HG03442 (cell line): Measurements from ENCODE around the gene ZDHHC19.
"Not testable (repeated sequence)": the region's sequence is repeated elsewhere in the genome, so short reads cannot be mapped to it uniquely, and the experiment has no call there.

Experiments
- ATAC-seq: cut with Tn5 transposase; IDR thresholded peaks from one replicate; pipeline ENCODE4 v1.9.1; 2021; ENCODE audit warnings: mild to moderate bottlenecking, moderate library complexity; ENCODE audit not compliant: unreplicated experiment

ZDHHC19 gene

GRCh38 chr3:196205442-196206205, 5.6 kb downstream of the ZDHHC19 start:
- not testable (repeated sequence) for ATAC-seq

DNA sequence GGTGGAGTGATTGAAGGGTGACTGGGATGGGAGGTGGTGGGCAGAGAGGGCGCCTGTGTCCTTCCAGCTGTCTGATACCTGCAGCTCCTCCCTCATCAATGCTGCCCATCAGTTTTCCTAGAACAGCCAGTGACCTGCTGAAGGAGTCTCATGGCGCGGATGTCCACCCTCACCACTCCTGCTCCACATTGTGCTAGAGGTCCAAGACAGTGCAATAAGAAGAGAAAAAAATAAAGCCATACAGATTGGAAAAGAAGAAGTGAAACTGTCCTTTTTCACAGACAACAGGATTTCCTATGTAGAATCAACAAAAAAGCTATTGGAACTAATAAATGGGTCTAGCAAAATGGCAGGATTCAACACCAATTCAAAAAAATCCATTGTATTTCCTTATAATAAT, 7.4 kb downstream of the ZDHHC19 start:
- ATAC-seq: no peak

DNA sequence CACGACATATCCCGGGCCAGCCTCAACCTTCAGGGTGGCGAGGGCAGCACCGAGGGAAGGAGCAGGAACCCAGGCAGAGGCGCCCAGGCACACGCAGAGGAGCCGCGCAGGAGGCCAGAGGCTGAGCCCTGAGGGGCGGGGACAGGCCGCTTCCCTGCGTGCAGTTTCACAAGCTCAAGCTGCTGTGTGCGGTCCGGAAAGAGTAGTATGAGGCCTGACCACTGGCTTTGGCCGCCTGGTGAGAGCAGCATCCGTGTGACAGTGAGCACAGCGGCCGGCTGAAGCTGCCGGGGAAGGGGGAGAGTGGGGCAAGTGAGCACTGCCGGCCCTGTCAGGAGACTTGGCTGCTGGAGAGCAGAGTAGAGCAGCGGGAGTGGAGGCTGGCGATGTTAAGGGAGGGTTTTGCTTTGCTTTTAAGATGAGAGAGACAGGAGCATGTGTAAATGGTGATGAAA, 8.7 kb downstream of the ZDHHC19 start:
- ATAC-seq: peak; percentile 60

- no peak for ATAC-seq
Measured at GRCh38 chr3:196198771-196199753, 12.1 kb downstream of the ZDHHC19 start.

- no peak for ATAC-seq
Measured at GRCh38 chr3:196198081-196198675, 13.0 kb downstream of the ZDHHC19 start.

DNA sequence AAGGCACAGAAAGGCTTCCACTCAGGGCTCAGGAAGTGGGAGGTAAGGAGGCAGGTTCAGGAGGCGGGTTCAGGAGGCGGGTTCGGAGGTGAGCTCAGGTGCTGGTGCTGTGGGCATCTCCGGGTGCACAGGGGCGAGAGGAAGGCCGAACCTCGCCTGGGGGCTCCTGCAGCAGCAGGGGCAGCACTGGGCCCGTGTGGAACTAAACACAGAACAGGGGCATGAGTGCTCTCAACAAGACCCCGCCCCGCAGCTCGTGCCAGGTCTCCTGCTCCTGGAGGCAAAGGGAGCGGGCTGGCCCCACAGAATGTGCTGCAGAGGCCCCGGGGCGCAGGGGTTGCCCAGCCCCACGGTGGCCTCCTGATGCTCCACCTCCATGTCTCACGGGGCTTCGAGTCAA, 13.7 kb downstream of the ZDHHC19 start:
- no peak for ATAC-seq

GRCh38 chr3:196195664-196196265, 15.4 kb downstream of the ZDHHC19 start:
- no peak for ATAC-seq

GRCh38 chr3:196194542-196194915, 16.7 kb downstream of the ZDHHC19 start:
- ATAC-seq: no peak

- no peak for ATAC-seq
Measured at GRCh38 chr3:196193736-196194541, 17.3 kb downstream of the ZDHHC19 start.

- ATAC-seq: no peak
Measured at GRCh38 chr3:196193133-196193735, 18.0 kb downstream of the ZDHHC19 start.

- ATAC-seq: no peak
Measured at GRCh38 chr3:196192524-196193051, 18.6 kb downstream of the ZDHHC19 start.

DNA sequence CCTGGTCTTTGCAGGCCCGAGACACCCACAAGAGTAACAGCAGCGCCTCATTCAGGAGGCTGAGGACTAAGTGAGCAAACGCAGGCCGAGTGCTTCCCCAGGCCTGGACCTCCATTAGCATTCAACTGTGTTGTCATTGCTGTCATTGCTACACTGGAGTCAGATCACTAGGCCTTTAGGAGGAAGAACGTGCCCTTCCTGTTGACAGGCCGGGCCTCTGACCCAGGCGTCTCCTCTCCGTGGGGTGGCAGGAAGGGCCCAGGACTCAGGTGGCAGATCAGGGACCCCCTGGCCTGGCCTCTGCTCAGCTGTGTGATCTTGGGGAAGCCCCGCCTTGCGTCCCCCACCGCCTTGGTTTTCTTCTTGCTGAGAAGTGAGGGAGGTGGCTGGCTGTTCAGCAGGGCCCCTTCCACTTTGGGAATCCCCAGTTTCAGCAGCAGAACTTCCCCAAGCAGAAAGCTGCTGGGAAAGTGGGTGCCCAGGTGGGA, 19.1 kb downstream of the ZDHHC19 start:
- ATAC-seq: no peak

- ATAC-seq: no peak
Measured at GRCh38 chr3:196189566-196190347, 21.4 kb downstream of the ZDHHC19 start.

- no peak for ATAC-seq
Measured at GRCh38 chr3:196186651-196187573, 24.3 kb downstream of the ZDHHC19 start.

DNA sequence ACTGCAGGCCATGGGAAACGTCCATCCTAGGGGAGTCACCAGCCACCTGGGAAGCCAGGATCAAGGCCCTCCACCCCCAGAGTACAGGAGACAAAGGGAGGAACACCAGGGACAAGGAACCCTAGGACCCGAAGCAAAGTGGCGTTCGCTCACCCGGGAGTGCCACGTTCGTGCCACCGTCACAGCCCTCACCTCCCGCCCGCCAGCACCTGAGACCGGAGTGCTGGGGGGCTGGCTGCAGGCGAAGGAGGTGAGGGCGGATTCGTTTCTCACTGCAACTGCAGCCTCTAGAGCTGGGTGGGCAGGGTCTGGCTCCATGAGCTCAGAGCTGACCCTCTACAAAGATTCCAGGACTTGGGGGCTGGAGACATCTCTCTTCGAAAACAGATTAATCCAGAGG, 26.3 kb downstream of the ZDHHC19 start:
- ATAC-seq: no peak

- ATAC-seq: not testable (repeated sequence)
Measured at GRCh38 chr3:196184169-196184432, 27.1 kb downstream of the ZDHHC19 start.

- no peak for ATAC-seq
Measured at GRCh38 chr3:196181127-196181546, 30.1 kb downstream of the ZDHHC19 start.

DNA sequence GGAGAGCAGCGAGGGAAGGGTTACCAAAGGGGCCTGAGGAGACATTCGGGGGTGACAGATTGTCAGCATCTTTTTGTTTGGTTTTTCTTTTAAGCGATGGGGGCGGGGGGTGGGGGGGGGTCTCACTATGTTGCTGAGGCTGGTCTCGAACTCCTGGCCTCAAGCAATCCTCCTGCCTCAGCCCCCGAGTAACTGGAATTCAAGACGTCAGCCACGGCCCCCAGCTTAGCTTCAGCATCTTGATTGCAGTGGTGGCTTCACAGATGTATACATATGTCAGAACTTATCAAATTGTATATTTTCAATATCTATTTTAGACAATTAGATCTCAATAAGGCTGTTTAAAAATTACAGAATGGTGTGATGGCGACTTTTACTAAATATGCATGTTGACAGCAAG, 30.9 kb downstream of the ZDHHC19 start:
- ATAC-seq: no peak
